ENCODE results near the gene AAGAB.

The AAGAB gene

GRCh38 chr15:67196222-67196621 lies 58.2 kb downstream of the AAGAB start:
- no peak overlapping the region for H3K27ac ChIP-seq
- no peak for TF ChIP-seq ZFX (IDR thresholded peaks at IDR 0.05)
- no peak for TF ChIP-seq CTCF (conservative IDR thresholded peaks at IDR 0.05)

DNA sequence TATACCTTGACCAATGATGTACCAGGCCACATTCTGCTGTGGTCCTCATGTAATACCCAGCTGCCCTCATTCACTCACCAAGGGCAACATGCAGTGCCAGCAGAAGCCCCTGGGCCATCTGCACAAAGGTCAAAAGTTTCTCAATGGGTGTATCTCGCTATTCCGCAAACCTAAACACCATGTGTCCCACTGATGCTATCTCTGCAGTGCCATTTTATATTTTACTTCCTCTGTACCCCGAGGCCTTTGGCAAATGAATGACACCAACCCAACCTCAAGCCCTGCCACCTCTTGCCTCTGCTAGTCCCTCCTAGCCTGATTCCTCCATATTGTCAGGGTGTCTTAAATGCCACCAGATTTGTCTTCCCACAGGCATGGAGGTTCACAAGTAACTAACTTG lies 59.2 kb downstream of the AAGAB start:
- H3K27ac ChIP-seq = no peak overlapping the region
- no peak for TF ChIP-seq ZFX (IDR thresholded peaks at IDR 0.05)

DNA sequence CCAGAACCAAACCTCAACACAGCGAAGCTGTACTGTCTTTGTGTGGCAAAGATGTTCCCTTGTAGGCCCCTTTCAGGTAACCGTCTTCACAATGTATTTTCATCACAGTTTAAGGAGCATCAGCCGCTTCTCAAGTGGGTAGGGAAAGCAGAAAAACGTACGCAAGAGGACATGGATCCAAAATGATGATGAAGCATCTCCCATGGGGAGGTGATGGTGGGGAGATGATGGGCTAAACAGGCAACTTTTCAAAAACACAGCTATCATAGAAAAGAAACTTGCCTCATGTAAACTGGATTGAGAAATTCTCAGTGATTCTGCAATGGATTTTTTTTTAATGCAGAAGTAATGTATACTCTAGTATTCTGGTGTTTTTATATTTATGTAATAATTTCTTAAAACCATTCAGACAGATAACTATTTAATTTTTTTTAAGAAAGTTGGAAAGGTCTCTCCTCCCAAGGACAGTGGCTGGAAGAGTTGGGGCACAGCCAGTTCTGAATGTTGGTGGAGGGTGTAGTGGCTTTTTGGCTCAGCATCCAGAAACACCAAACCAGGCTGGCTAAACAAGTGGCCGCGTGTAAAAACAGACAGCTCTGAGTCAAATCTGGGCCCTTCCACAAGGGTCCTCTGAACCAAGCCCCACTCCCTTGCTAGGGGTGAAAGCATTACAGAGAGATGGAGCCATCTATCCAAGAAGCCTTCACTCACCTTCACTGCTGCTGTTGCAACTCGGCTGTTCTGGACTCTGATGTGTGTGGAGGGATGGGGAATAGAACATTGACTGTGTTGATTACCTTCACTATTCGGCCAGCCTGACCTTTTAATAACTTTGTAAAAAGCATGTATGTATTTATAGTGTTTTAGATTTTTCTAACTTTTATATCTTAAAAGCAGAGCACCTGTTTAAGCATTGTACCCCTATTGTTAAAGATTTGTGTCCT lies 60.0 kb downstream of the AAGAB start:
- TF ChIP-seq ZFX (IDR thresholded peaks at IDR 0.05) = no peak
- no peak for TF ChIP-seq CTCF (conservative IDR thresholded peaks at IDR 0.05)
- peak overlapping the region; percentile 38; the same call in 1 of the 2 replicates for H3K27ac ChIP-seq

GRCh38 chr15:67193223-67193990 lies 61.1 kb downstream of the AAGAB start:
- TF ChIP-seq ZFX (IDR thresholded peaks at IDR 0.05) (no peak), CTCF (conservative IDR thresholded peaks at IDR 0.05) (no peak)
- H3K27ac ChIP-seq = peak overlapping the region; percentile 38

GRCh38 chr15:67192185-67192820 lies 62.2 kb downstream of the AAGAB start:
- H3K27ac ChIP-seq = no peak overlapping the region
- TF ChIP-seq CTCF (conservative IDR thresholded peaks at IDR 0.05) = no peak
- TF ChIP-seq ZFX (IDR thresholded peaks at IDR 0.05) = no peak

DNA sequence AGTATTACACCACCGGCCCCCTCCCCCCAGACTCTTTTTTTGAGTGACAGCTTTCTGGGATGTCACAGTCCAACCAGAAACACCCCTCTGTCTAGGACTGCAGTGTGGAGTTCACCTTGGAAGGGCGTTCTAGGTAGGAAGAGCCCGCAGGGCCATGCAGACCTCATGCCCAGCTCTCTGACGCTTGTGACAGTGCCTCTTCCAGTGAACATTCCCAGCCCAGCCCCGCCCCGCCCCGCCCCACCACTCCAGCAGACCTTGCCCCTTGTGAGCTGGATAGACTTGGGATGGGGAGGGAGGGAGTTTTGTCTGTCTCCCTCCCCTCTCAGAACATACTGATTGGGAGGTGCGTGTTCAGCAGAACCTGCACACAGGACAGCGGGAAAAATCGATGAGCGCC lies 63.6 kb downstream of the AAGAB start:
- TF ChIP-seq CTCF (conservative IDR thresholded peaks at IDR 0.05) (no peak), ZFX (IDR thresholded peaks at IDR 0.05) (no peak)
- no peak overlapping the region for H3K27ac ChIP-seq

DNA sequence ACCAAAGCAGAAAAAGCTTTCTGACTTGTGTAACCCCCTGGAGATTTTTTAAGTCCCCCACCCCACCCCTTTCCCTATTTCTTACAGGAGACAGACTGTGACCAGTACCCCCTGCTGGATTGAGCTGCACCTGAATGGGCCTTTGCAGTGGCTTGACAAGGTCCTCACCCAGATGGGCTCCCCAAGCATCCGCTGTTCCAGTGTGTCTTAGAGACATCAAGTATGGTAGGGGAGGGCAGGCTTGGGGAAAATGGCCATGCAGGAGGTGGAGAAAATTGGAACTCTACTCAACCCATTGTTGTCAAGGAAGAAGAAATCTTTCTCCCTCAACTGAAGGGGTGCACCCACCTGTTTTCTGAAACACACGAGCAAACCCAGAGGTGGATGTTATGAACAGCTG lies 64.1 kb downstream of the AAGAB start:
- TF ChIP-seq ZFX (IDR thresholded peaks at IDR 0.05) = no peak
- TF ChIP-seq CTCF (conservative IDR thresholded peaks at IDR 0.05) = no peak
- H3K27ac ChIP-seq = no peak overlapping the region

All from C4-2B (cell line).